Activated gamma-delta T cell treated with Interleukin-2 at 50 U/mL for 16 hours (primary cell): ENCODE measurements around the gene GULP1.

Experiments used
- DNase-seq: peaks from one replicate; pipeline ENCODE4 v3.0.0-alpha.2; 2020

Gene GULP1

DNA sequence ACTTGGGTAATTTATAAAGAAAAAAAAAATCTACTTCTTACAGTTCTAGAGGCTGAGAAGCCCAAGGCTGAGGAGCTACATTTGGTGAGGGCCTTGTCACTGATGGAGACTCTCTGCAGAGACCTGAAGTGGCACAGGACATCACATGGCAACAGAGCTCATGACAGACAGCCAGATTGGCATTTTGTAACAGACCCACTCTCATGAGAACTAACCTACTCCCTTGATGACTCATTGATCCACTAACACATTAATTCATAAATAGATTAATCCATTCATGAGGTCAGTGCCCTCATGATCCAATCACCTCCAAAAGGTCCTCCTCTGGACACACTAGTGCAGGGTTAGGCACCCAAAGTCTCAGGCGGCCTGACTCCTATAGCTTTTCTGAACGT lies 318.4 kb downstream of the GULP1 start:
- DNase-seq = no peak

DNA sequence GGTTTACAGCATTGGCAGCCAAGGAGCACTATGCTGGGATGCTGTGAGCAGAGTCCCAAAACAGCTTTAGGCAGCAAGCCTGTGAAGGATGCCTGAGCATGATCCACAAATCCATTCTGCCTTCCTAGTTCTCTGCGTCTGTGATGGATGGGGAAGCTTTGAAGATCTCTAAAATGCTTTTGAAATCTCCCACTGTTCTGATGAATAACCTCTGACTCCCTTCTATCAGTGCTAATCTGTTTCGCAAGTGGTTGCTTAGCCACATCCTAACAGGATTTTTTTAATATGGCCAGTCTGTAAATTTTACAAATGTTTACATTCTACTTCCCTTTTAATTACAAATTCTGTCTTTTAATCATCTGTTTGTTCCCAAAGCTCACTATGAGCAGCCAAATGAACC lies 319.2 kb downstream of the GULP1 start:
- DNase-seq = no peak

DNA sequence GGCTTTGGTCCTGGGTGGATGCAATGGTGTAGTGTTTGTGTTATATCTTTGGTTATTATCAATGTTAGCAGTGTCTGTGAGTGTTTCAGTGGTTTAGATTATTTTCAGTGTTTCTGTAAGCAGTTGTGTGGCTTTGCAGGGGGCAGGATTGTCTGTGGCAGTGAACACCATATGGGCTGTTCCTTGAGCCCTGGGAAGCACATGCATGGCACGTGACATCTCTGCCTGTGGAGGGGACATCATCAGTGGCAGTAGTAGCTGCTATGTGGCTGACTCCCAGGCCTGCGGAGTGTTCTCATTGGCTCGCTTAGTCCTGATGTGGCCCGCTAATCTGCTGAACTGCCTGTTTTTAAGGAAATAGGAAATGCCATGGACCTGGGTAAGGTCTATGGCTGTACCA lies 327.5 kb downstream of the GULP1 start:
- no peak for DNase-seq

DNA sequence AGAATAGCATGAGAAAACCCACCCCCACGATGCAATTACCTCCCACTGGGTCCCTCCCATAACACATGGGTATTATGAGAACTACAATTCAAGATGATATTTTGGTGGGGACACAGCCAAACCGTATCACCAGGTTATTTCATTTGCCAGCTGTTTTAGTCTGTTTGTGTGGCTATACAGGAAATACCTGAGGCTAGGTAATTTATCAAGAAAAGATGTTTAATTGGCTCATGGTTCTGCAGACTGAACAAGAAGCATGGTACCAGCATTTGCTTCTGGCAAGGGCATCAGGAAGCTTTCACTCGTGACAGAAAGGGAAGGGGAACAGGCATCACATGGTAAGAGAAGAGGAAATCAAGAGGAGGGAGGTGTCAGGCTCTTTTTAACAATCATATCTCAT lies 329.2 kb downstream of the GULP1 start:
- DNase-seq = no peak

DNA sequence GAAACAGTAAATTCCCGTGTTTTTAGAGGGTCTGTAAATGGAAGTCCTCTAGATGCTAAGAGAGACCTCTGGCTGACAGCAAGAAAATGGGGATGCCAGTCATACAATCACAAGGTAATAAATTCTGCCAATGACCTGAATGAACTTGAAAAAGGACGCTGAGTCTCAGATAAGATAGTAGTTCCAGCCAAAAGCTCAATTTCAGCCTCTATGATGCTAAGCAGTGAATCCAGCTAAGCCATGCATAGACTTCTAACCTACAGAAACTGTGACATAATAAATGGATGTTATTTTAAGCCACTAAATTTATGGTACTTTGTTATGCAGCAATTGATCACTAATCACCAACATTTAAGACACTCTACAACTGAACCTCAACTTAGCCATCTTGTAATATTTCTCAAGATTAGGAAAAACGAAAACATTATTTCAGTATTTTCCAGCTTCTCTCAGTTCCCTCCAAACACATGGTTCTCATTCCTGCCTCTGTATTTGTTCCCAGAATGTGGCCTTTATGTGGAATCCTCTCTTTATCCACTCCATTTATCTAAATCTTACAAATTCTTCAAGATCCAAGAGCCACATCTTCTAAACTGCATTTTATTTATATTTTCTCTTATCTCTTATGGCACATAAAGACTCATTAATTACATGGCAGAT lies 331.1 kb downstream of the GULP1 start:
- no peak for DNase-seq

DNA sequence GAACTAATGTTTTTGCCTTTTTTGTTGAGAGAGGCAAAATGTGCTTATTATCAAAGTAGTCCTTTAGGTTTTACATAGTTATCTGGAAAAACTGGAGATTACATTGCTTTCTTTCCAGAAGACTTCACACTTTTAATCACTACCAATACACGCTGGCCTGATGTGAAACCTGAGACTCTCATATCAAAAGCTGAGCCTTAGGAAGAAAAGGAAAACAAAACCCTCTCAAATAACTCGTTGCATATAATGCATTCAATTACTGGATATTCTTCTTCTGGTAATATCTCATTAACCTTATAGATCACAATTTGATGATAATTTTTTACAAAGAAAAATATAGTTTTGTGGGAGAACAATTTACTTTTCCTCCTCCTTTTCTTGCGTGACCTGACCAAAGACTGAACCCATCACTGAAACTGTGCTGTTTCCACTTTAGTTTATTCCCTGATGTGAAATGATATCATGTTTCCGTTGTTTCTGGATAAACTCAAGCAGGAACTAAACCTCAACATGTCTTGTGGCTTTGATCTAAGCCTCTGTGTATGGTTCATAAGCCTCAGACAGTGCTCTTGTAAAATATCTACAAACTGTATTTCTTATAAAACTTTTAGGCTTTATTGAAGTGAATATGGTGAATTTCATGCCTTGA lies 332.4 kb downstream of the GULP1 start:
- no peak for DNase-seq

DNA sequence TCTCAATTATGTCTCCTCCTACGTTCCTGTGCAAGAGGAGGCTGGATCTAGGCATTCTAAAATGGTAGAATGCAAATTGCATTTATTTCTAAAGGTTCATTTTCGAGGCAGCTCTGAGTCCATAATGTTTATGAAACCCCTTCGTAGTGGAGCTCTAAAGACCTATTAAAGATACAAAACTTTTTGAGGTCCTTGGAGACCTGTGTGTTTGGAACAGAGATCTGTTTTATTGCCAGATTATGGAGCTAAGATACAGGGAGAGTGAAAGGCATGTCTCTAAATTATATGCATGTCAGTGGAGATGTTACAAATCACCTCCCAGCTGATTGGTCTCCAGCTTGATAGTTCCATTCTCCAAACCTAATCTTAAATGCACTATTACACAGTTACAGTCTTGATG lies 335.8 kb downstream of the GULP1 start:
- no peak for DNase-seq

DNA sequence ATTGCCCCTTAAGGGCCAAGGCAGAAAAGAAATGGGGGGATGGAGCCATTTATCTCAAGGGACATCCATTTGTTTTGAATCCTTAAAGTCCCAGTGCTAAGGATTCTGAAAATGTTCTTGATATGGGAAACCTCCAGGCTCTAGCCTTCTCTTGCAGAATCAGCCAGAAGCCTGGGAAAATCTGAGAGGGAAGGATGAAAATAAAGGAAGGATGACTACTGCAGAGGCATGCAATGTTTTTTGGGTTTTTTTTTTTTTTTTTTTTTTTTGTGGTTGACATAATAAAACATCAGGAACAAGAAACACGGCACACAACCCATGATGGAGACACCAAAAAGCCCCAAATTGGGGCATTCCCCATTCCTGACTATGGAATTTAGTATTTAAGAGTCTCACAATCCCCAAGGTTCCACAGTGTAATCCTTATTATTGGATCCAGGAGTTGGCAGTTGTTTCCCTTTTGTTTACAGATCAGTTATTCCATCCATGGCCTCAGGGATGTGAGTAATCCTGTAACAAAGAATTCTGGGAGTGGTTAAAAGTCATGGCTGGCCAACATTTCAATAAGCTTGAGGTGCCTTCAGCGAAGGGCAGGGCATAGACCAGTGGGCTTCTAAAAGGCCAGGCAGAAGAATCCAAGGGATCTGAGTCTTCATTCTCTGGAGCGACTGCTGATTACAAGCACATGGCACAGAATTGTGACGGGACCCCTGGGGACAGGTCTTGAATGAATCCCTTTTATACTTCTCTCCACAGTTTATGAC lies 337.5 kb downstream of the GULP1 start:
- DNase-seq = no peak

DNA sequence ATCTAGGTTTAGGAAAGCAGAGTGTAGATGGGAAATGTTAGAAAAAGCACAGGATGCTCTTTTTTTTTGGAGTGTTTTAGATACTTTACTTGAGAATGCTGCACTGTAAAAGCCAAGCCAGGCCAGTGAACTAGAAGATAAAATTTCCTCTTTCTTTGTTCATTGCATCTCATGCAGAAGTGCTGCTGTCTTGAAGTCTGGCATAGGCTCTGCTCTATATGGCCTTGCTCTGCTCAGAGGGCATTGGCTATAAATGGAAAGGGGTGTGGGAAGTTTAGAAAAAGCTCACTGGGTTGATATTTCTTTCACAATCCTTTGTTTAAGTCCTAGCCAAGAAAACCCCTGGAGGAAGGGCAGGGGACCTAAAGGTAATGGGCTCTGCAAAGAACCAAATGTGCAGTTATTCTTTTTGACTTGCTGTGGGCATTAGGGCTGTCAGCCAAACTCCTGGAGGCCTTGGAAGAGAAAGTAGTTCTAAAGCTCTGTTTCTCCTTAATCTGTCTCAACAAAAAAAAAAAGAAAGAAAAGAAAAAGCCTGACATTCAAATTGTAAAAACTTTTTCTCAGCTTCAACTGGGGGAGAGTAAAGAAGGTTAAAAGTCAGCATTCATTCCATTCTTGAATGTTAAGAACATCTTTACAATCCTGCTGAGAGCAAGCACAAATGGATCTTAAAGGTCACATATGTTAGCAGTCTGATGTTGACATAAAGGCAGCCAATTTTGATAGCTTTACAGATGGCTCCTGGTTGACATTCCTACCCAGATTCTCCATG lies 338.3 kb downstream of the GULP1 start:
- no peak for DNase-seq

DNA sequence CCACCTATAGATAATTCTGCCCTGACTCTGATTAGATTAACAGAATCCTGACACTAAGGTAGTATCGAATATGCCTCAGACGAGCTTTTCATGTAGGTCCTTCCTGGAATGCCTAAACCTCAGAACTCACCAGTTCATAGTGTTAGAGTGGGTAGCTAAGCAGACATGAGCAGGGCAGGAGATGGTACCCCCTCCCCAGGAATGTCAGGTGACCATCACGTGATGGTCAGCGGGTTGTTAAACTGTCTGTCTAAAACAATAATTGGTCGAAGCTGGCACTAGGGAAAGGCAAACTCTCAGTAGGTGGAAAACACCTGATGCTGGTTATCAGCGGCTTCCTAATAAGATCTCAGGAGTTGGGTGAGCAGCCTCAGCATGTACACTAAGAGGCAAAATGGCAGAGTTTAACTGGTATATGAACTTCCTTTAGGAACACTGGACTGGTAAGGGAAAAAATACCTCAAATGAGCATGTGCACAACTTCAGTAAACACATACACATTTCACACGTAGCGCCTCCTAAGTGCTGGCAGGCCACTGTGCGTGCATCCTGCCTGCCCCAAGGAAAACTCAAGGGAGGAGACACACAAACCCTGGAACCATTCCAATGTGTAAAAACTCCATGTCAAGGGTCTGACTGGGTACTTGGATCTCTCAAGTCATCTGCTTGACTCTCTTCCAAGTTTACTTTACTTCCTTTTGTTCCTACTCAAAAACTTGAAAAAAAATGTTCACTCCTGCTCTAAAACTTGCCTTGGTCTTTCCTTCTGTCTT lies 339.5 kb downstream of the GULP1 start:
- DNase-seq = no peak

DNA sequence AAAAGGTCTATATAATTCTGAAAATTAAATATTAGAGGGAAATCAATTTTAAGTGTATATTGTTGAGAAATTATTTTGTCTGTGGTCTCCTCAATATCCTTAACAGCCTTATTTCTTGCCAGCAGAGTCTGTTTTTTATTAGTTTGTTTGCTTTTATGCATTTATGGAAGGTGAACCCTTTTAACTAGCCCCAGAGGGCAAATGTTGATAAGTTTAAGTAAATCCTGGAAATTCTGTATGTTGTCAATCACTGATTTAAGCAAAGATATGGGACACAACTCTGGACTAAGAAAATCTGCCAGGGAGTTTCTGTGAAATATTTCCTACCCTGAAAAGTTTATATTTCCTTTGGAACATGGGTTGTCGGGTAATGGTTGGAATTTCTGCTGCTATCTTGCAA lies 343.0 kb downstream of the GULP1 start:
- DNase-seq = no peak
